ENCODE measurements around the gene DCHS2.

The DCHS2 gene

DNA sequence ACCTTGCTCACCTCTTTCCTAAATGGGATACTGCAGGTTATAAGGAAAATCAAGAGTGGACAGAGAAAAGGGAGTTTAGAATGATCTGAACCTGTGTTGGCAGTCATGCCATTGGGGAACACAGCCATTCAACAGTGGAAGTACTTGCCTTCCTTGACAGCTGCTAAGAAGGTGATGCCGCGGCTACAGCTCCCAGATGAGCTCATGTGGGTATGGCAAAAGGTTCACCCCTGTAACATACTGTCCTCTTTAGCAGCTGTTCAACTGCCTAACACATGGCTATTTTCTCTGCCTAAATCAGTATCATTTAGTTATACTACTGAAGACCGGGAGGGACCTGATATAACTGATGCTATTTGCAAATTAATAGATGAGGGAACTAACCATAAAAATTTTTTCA is 76.8 kb downstream of the DCHS2 start:
- Histone ChIP-seq H3K9me3 (ENCODE audit: control insufficient read depth, insufficient read depth, low read length) (no peaks in the 10 kb centered on the region), H3K36me3 (ENCODE audit: insufficient read depth, low read length) (no peaks in the 10 kb centered on the region), H3K4me1 (ENCODE audit: insufficient read depth, low read length) (peaks cover 3% of the 10 kb centered on the region; the same call in 1 of the 2 replicates), H3K9ac (ENCODE audit: low read depth, low read length) (no peak overlapping the region)

DNA sequence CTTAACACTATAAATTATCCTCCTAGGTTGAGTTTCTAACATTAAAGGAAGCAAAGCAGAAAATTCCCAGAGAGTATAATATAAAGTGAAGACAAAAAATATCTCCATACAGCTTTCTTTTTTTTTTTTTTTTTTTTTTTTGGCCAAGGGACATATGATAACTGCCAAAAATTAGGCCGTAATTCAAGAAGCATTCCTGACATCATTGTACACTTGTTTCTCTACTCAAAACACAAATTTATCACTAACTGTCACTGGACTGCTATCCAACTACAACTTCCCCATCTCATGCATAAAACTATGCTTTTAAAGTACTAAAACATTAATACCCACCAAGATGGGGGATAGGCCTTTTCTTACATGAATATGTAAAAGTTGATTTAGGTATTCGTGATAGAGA is 77.2 kb downstream of the DCHS2 start:
- H3K36me3 ChIP-seq (ENCODE audit: insufficient read depth, low read length), result no peaks in the 10 kb centered on the region
- H3K9me3 ChIP-seq (ENCODE audit: control insufficient read depth, insufficient read depth, low read length), result no peaks in the 10 kb centered on the region
- no peak overlapping the region for H3K9ac ChIP-seq (ENCODE audit: low read depth, low read length)
- peaks cover 3% of the 10 kb centered on the region; the same call in 1 of the 2 replicates for H3K4me1 ChIP-seq (ENCODE audit: insufficient read depth, low read length)

DNA sequence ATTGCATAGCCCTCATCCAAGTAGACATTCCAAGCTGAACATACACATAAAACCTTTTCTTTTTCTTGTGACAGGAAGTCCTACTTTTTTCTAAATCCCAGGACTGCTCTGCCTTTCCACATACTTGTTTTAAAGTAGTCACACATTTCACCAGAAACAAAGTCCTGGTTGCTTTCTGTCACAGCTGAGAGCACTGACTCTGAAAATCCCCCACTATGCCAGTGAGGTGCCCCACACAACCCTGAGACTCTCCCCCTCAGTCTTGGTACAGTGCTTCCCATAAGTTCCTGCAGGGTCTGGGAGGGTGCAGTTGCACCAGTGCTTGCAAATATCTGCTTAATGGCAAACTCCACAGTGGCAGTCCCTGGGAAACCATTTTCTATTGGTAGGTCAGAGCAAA is 84.2 kb downstream of the DCHS2 start:
- Histone ChIP-seq H3K4me1 (ENCODE audit: insufficient read depth, low read length) (no peaks in the 10 kb centered on the region), H3K36me3 (ENCODE audit: insufficient read depth, low read length) (no peaks in the 10 kb centered on the region), H3K9me3 (ENCODE audit: control insufficient read depth, insufficient read depth, low read length) (no peaks in the 10 kb centered on the region), H3K9ac (ENCODE audit: low read depth, low read length) (no peak overlapping the region)

DNA sequence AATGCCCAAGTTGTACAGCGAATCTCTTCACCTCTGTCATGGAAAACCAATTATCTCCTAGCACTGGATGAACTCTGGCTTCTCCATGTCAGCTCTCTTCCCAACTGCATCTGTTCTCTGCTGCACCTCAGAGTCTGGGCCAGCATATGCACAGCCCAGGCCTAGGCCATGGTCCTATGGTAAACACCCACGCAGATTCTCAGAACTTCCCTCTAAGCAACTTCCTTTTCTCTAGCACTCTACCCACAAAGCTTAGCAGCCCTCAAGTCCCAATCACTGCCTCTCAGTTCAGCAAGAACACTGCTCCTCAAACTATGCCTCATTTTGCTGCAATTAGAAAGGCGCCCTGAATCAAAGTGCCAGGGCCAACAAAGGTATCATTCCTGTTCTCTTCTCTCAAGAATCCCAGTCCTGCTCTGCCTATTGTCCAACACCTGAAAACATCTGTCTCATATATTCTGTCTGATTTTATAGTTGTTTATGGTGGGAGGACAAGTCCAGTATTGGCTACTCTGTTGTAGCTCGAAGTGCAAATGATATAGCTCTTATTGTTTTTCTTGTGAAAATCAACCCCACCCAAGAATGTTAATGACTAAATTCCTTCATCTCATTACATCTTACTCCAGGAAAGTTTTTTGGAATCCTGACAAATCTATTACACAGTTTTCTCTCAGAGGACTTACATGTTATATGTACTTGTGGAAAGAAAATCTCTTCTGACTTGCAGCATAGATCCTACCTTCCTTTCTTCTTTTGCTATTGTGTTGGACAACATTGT is 85.4 kb downstream of the DCHS2 start:
- no peaks in the 10 kb centered on the region for H3K9me3 ChIP-seq (ENCODE audit: control insufficient read depth, insufficient read depth, low read length)
- H3K4me1 ChIP-seq (ENCODE audit: insufficient read depth, low read length), result no peaks in the 10 kb centered on the region
- no peaks in the 10 kb centered on the region for H3K36me3 ChIP-seq (ENCODE audit: insufficient read depth, low read length)
- H3K9ac ChIP-seq (ENCODE audit: low read depth, low read length), result no peak overlapping the region

DNA sequence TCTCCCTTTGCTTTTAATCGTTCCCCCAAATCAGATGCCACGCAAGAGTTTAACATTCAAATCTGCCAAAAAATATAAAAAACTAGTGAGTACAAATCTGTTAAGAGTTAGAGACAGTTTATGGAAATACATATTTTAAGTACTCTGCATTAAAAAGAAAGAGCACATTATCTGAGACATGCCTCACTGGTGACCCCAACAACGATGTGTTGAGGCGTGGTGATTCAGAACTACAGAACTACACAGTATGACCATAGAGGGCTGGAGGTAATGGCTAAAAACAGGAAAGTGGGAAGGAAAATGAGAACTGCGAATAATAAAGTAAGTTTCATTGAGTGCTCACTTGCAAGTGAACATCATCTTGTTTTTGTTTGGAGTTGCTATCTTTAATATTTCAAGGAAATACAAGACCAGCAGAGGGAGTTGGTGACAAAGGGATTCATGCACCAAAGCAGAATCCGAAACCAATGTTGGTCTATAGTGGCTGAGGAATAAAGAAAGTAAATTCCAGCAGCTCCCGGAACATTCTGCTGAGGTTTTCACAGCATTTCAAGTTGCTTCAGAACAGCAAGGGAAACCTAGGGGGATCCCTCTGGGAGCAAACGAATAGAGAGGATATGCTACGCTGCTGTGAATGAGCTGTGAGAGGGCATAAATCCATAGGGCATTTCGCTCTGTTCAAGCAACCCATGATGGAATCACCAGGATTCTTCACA is 92.2 kb downstream of the DCHS2 start:
- Histone ChIP-seq H3K36me3 (ENCODE audit: insufficient read depth, low read length) (no peaks in the 10 kb centered on the region), H3K9ac (ENCODE audit: low read depth, low read length) (no peak overlapping the region), H3K4me1 (ENCODE audit: insufficient read depth, low read length) (no peaks in the 10 kb centered on the region), H3K9me3 (ENCODE audit: control insufficient read depth, insufficient read depth, low read length) (no peaks in the 10 kb centered on the region)

DNA sequence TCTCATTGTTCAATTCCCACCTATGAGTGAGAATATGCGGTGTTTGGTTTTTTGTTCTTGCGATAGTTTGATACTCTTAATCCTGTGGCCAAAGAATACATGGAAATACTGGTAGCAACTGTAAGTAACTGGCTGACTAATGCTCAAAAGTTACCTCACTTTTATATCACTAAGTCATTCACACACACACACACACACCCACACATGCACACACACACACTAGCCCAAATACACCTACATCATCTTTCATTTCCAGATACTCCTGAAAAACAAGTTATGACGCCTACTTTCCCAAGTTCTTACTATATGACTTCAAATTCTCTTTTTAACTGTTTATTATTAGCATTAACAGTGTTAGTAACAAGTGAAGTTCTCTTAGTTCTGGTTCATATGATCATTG is 101.3 kb downstream of the DCHS2 start:
- no peaks in the 10 kb centered on the region for H3K4me1 ChIP-seq (ENCODE audit: insufficient read depth, low read length)
- no peaks in the 10 kb centered on the region for H3K36me3 ChIP-seq (ENCODE audit: insufficient read depth, low read length)
- no peaks in the 10 kb centered on the region for H3K9me3 ChIP-seq (ENCODE audit: control insufficient read depth, insufficient read depth, low read length)
- no peak overlapping the region for H3K9ac ChIP-seq (ENCODE audit: low read depth, low read length)

DNA sequence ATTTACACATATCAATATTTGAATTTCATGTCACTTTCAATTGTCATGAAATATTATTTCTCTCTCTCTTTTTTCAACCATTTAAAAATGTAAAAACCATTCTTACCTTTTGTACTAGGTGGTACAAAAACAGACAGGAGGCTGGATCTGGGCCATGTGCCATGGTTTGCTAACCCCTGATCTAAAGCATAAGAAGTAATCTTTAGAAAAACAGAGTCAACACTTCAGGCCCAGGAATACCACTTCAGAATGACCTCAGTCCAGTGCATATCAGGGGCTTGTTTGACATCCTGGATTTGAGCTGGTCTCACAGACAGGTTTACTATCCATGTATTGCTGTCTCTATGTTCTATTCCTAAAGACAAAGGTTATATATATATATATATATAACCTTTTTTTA is 102.5 kb downstream of the DCHS2 start:
- H3K36me3 ChIP-seq (ENCODE audit: insufficient read depth, low read length), result no peaks in the 10 kb centered on the region
- no peaks in the 10 kb centered on the region for H3K4me1 ChIP-seq (ENCODE audit: insufficient read depth, low read length)
- H3K9me3 ChIP-seq (ENCODE audit: control insufficient read depth, insufficient read depth, low read length), result no peaks in the 10 kb centered on the region
- no peak overlapping the region for H3K9ac ChIP-seq (ENCODE audit: low read depth, low read length)

DNA sequence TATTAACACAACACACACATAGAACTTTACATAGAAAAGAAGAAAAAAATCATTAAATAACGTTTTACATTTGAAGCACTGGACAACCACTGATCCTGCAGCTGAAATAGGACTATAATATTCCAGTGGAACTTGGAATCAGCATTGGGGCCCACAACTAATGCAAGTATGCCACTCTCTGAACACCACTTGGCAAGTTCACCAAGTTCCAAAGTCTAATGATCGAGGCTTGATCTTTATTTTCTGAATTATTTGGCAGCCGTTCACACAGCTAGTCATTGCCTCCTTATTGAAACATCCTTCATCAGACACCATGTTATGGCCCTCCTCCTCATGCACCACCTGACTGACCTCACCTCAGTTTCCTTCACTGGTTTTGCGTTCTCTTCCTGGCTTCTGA is 107.6 kb downstream of the DCHS2 start:
- Histone ChIP-seq H3K9ac (ENCODE audit: low read depth, low read length) (no peak overlapping the region), H3K4me1 (ENCODE audit: insufficient read depth, low read length) (no peaks in the 10 kb centered on the region), H3K36me3 (ENCODE audit: insufficient read depth, low read length) (no peaks in the 10 kb centered on the region), H3K9me3 (ENCODE audit: control insufficient read depth, insufficient read depth, low read length) (no peaks in the 10 kb centered on the region)

DNA sequence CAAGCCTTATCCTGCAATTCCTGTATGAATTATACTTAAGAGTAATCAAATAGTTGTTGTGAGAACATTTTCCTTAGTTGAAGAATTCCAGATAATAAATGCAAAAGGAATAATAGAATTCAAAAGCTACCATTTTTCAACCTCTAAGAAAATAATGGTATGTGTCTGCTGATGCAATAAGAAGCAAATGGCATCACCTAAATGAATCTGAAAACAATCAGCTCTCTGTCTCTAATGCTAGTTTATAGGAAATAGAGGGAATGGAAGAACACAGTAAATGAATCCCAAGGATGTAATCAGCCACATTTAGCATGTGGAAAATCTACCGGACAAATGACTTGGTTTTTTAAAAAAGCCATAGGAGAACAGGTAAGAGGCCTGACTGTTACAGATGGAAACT is 115.1 kb downstream of the DCHS2 start:
- Histone ChIP-seq H3K9ac (ENCODE audit: low read depth, low read length) (no peak overlapping the region), H3K9me3 (ENCODE audit: control insufficient read depth, insufficient read depth, low read length) (no peaks in the 10 kb centered on the region), H3K4me1 (ENCODE audit: insufficient read depth, low read length) (no peaks in the 10 kb centered on the region)

DNA sequence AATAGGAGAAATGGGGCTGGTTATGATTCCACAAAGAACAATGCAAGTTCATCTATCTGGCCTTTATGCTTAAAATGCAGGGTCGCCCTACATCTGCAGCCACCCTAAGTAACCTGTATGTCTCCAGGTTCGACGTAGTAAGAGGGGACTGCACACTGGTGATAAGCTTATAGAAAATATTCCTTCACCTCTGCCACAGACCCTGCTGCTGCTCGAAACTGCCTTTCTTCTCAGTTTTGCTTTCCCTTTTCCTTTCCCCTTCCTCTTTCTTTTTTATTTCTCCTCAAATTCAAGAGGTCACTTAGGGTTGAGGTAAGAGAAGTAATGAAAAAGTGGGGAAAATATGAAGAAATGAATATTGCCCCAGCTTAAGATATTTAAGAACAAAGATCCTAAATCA is 123.5 kb downstream of the DCHS2 start:
- Histone ChIP-seq H3K9ac (ENCODE audit: low read depth, low read length) (no peak overlapping the region), H3K36me3 (ENCODE audit: insufficient read depth, low read length) (no peaks in the 10 kb centered on the region), H3K4me1 (ENCODE audit: insufficient read depth, low read length) (no peaks in the 10 kb centered on the region), H3K9me3 (ENCODE audit: control insufficient read depth, insufficient read depth, low read length) (no peaks in the 10 kb centered on the region)

More for the DNA sequence above, 115.1 kb downstream of the DCHS2 start:
- no peaks in the 10 kb centered on the region for H3K36me3 ChIP-seq (ENCODE audit: insufficient read depth, low read length)

DNA sequence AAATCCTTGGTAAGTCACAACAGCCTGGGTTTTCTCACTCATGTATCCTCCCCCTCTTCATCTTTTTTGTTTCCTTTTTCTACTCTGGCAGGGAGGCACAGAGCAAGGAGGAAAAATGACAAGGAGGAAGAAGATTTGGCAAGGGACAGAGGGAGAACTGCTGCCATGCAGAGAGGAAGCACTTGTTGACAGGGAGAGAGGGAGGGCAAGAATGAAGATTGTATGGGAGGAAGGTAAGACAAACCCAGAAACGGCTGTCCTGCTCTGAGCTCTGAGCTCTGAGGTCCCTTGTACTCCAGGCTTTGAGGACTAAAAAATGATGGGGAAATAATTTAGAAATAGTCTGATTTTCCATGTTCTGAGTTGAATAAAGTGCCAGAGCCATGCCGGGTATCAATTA is 123.9 kb downstream of the DCHS2 start:
- no peaks in the 10 kb centered on the region for H3K9me3 ChIP-seq (ENCODE audit: control insufficient read depth, insufficient read depth, low read length)
- no peaks in the 10 kb centered on the region for H3K4me1 ChIP-seq (ENCODE audit: insufficient read depth, low read length)
- H3K36me3 ChIP-seq (ENCODE audit: insufficient read depth, low read length), result no peaks in the 10 kb centered on the region
- no peak overlapping the region for H3K9ac ChIP-seq (ENCODE audit: low read depth, low read length)

DNA sequence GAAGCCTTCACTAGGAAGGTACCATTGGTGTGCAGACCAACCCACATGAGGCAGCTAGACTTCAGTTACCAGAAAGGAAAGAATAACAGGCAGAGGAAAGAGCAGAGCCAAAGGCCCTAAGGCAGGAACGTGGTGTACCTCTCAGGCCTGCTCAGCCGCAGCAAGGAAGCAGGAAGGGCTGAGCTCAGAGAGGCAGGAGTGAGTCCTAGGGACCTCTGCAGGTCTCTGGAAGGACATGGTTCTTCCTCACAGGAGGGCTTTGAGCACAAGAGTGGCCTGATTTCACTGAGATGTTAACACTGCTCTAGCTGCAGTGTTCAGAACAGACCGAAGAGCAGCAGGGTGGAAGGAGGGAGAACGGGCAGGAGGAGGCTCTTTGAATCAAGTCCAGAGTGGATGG is 124.6 kb downstream of the DCHS2 start:
- Histone ChIP-seq H3K9ac (ENCODE audit: low read depth, low read length) (no peak overlapping the region), H3K4me1 (ENCODE audit: insufficient read depth, low read length) (no peaks in the 10 kb centered on the region), H3K36me3 (ENCODE audit: insufficient read depth, low read length) (no peaks in the 10 kb centered on the region)

DNA sequence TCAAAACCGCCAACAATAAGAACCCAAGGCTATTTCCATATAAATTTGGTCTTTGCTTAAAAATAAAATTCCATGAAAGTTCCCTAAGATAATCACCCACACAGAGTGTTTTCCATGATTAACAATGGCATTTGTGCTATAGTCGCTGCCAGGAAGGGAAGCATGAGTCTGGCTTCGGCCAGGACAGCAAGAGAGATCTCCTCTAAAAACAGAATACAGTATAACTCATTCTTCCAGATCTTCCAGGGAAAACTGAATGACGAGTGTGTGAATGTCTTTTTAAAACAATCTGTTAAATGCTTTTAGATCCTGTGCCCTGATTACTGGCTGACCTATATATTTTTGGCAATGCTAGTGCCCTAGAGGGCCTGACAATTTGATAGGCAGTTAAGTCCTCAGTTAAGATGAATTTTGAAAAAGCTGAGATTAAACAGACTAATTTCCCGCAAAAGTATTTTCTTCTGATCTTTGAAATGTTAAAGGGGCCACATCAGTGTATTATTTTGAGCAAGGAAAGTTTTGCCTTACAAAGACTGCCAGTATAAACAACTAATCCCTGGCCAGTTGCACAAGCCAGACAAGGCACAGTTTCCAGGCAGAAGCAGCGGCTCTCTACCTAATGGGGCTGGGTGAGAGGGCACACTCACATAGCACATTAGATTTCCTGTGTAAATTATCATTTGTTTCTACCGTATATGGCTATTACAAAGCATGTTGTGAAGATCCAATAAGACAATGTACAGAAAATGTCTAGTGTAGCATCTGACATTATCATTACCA is 127.3 kb downstream of the DCHS2 start:
- H3K9ac ChIP-seq (ENCODE audit: low read depth, low read length), result no peak overlapping the region
- no peaks in the 10 kb centered on the region for H3K4me1 ChIP-seq (ENCODE audit: insufficient read depth, low read length)
- H3K9me3 ChIP-seq (ENCODE audit: control insufficient read depth, insufficient read depth, low read length), result no peaks in the 10 kb centered on the region
- H3K36me3 ChIP-seq (ENCODE audit: insufficient read depth, low read length), result no peaks in the 10 kb centered on the region

More for the DNA sequence above, 124.6 kb downstream of the DCHS2 start:
- no peaks in the 10 kb centered on the region for H3K9me3 ChIP-seq (ENCODE audit: control insufficient read depth, insufficient read depth, low read length)

DNA sequence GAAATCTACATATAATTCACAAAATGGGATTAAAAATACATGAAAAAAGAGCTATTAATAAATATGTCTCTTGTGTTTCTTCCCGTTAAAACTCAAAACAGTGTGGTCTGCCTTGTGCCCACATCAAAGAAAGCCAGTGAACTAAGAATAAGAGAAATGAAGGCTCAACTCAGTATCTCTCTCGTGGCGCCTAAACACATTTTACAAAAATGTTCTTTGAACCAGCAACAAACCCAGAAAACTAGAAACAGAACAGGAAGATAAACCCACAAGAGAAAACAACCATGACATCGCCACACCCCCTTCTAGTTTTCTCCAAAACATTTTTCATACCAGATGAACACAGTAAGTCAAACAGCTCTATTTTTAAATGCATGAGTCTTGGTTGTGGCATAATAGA is 130.1 kb downstream of the DCHS2 start:
- no peaks in the 10 kb centered on the region for H3K36me3 ChIP-seq (ENCODE audit: insufficient read depth, low read length)
- H3K9me3 ChIP-seq (ENCODE audit: control insufficient read depth, insufficient read depth, low read length), result no peaks in the 10 kb centered on the region
- no peaks in the 10 kb centered on the region for H3K4me1 ChIP-seq (ENCODE audit: insufficient read depth, low read length)
- no peak overlapping the region for H3K9ac ChIP-seq (ENCODE audit: low read depth, low read length)
